Vagina (tissue), 2 donors: ENCODE data around the gene FOXO3. TPM values are rescaled to one million over a fixed set of nuclear protein-coding genes. Genes with fewer than 3 reads are reported as not detected.

Experiments
- DNase-seq, 2 donors: peaks; one replicate each; pipeline ENCODE4 v3.0.0-alpha.2; 2017; ENCODE audit errors: extremely low spot score in 2 of 2
- H3K27ac ChIP-seq: fragments of 200-600 bp; sonication (generic); one replicate; pipeline ENCODE4 v1.5.1; 2019
- H3K27me3 ChIP-seq: fragments of 200-600 bp; sonication (generic); one replicate; pipeline ENCODE4 v1.5.1; 2019
- H3K36me3 ChIP-seq, 2 donors: fragments of 200-600 bp; sonication (generic); one replicate each; pipeline ENCODE4 v1.5.1; 2017 to 2019
- H3K4me1 ChIP-seq: fragments of 200-600 bp; sonication (generic); one replicate; pipeline ENCODE4 v1.5.1; 2019
- H3K4me3 ChIP-seq, 2 donors: fragments of 200-600 bp; sonication (generic); 1 replicate in 1 of 2; 2 replicates in 1 of 2; pipeline ENCODE4 v1.5.1; 2016 to 2019
- H3K9me3 ChIP-seq: fragments of 200-600 bp; sonication (generic); one replicate; pipeline ENCODE4 v1.5.1; 2019
- POLR2A ChIP-seq, 2 donors: fragments of 450-650 bp; IDR thresholded peaks; one replicate each; pipeline ENCODE4 v1.6.1; 2017; ENCODE audit warnings: antibody characterized with exemption in 2 of 2, mild to moderate bottlenecking in 2 of 2, moderate library complexity in 2 of 2
- POLR2AphosphoS5 ChIP-seq, 2 donors: sonication (generic); formaldehyde crosslinking; IDR thresholded peaks; one replicate each; pipeline ENCODE4 v1.9.0; 2017; ENCODE audit warnings: antibody characterized with exemption in 2 of 2, mild to moderate bottlenecking in 2 of 2, low read depth in 1 of 2; ENCODE audit not compliant: insufficient read depth in 1 of 2
- intact Hi-C: fragments of 100-400 bp; cut with DNase I; formaldehyde crosslinking; loops from one replicate; pipeline ENCODE4 v1.15.1; 2023
- total RNA-seq: library from RNA; depleted of rRNA; stranded (reverse); fragments of >200 nt; gene quantifications from one replicate; pipeline ENCODE4 v1.2.3, GENCODE V29; 2016
- TF ChIP-seq, protein P1 (sequence below), 3 experiments: fragments of 450-650 bp in 2 of 3; fragments of 200-600 bp in 1 of 3; sonication (generic) in 1 of 3; IDR thresholded peaks; one replicate each; pipeline ENCODE4 v1.5.1; 2017 to 2019; ENCODE audit warnings: antibody characterized with exemption in 3 of 3, mild to moderate bottlenecking in 2 of 3, moderate library complexity in 2 of 3

Gene FOXO3
- total RNA-seq, 1 donor from 2014 or later, result 110 TPM

DNA sequence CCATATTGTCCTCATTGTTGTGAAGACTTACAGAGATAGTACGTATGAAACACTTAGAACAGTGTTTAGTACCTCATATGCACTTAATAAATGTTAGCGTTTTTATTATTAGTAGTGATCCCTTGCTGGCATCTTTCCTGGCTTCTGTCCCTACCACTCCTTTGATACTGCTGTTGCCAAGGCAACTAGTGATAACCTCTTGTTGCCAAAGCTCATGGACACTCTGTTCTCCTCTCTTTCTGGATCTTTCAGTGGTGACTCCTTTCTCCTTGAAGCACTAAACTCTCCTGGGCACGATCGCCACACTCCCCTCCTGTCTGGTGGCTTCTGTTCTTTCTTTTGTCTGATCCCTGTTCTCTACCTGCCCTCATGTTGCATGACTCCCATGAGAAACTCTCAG, 83.5 kb downstream of the FOXO3 start:
- Histone ChIP-seq H3K4me3 (no peak overlapping the region), H3K27me3 (no peaks in the 10 kb centered on the region), H3K36me3 (peaks cover 0 to 6% of the 10 kb centered on the region in 2 donors), H3K27ac (no peak overlapping the region), H3K9me3 (no peaks in the 10 kb centered on the region), H3K4me1 (peaks cover 74% of the 10 kb centered on the region)
- TF ChIP-seq POLR2A (IDR thresholded peaks at IDR 0.05), result no peak
- TF ChIP-seq, protein P1, sequence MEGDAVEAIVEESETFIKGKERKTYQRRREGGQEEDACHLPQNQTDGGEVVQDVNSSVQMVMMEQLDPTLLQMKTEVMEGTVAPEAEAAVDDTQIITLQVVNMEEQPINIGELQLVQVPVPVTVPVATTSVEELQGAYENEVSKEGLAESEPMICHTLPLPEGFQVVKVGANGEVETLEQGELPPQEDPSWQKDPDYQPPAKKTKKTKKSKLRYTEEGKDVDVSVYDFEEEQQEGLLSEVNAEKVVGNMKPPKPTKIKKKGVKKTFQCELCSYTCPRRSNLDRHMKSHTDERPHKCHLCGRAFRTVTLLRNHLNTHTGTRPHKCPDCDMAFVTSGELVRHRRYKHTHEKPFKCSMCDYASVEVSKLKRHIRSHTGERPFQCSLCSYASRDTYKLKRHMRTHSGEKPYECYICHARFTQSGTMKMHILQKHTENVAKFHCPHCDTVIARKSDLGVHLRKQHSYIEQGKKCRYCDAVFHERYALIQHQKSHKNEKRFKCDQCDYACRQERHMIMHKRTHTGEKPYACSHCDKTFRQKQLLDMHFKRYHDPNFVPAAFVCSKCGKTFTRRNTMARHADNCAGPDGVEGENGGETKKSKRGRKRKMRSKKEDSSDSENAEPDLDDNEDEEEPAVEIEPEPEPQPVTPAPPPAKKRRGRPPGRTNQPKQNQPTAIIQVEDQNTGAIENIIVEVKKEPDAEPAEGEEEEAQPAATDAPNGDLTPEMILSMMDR (IDR thresholded peaks at IDR 0.05), result no peak
- TF ChIP-seq POLR2AphosphoS5 (IDR thresholded peaks at IDR 0.05; ENCODE audit: insufficient read depth in 1 of 2, low read depth in 1 of 2), result no peak
- DNase-seq, result no peak
- intact Hi-C loops, result no loop called here

DNA sequence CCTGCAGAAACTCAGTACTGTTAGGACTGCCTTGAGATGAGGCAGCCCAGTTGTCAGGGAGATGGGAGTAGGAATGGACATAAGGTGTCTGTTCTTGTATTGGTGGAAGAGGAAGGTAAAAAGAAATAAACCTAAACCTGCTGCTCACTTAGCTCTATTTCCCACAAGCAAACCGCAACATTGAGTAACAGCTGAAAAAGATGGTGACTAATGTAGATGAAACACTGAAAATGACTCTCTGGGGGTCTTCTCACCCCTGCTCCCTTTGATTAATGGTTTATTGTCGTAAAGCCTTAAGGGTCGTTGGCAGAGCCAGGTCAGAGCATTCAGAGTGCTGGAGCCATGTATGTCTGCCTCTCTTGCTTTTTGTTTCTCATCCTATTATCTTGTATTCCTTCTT, 87.5 kb downstream of the FOXO3 start:
- Histone ChIP-seq H3K36me3 (peaks cover 0 to 6% of the 10 kb centered on the region in 2 donors), H3K4me1 (peaks cover 92% of the 10 kb centered on the region), H3K27ac (no peak overlapping the region), H3K9me3 (no peaks in the 10 kb centered on the region), H3K27me3 (no peaks in the 10 kb centered on the region), H3K4me3 (no peak overlapping the region)
- intact Hi-C loops, result no loop called here
- DNase-seq, result no peak
- TF ChIP-seq, protein P1 (IDR thresholded peaks at IDR 0.05), result no peak
- no peak for TF ChIP-seq POLR2AphosphoS5 (IDR thresholded peaks at IDR 0.05; ENCODE audit: insufficient read depth in 1 of 2, low read depth in 1 of 2)
- no peak for TF ChIP-seq POLR2A (IDR thresholded peaks at IDR 0.05)

DNA sequence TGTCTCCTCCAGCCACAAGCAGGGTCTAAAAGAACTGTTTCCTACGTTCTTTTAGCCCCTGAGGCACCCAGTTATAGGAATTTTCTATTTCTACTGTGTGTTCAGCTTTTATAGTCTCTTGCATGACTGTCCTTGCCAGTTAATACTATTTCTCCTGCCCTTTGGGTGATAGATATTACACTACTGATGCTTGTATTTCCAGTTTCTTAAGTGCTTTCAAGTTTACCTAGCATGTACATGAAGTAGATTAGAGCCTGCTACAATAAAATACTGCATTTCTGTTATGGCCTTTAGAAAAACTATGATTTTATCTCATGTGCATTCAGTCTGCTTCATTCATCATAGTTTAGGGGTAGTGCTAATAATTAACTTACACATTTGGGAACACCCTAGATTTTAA, 89.6 kb downstream of the FOXO3 start:
- H3K9me3 ChIP-seq, result no peaks in the 10 kb centered on the region
- peaks cover 0 to 6% of the 10 kb centered on the region in 2 donors for H3K36me3 ChIP-seq
- H3K4me1 ChIP-seq, result peaks cover 94% of the 10 kb centered on the region
- intact Hi-C loops, result loop anchor here (5.0 kb wide), 1 partner anchor 88 kb away; the partner anchor contains the start of gene FOXO3
- H3K27me3 ChIP-seq, result no peaks in the 10 kb centered on the region
- H3K4me3 ChIP-seq, result no peak overlapping the region
- peak overlapping the region; percentile 79 for H3K27ac ChIP-seq
- DNase-seq, result no peak
- TF ChIP-seq, protein P1 (IDR thresholded peaks at IDR 0.05), result no peak
- TF ChIP-seq POLR2A (IDR thresholded peaks at IDR 0.05) (no peak), POLR2AphosphoS5 (IDR thresholded peaks at IDR 0.05; ENCODE audit: insufficient read depth in 1 of 2, low read depth in 1 of 2) (no peak)

DNA sequence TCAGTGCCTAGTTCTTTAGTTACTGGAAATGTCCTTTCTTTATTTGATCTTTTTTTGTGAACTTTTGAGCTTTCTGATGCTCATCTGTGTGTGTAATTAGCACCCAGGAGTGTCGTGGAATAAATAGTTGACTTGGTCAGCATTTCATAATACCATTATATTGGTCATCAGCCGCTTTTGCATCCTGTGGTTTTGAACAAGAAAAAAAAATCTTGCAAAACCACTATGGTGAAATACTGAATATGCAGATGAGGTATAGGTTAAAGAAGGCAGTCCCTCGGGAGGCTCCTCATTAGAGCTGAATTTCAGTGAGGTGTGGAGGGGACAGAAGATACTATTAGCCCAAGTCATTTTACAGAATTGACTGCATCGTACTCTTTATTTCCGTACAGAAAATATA, 90.1 kb downstream of the FOXO3 start:
- H3K9me3 ChIP-seq, result no peaks in the 10 kb centered on the region
- intact Hi-C loops, result loop anchor here (5.0 kb wide), 1 partner anchor 88 kb away; the partner anchor contains the start of gene FOXO3
- H3K36me3 ChIP-seq, result peaks cover 0 to 6% of the 10 kb centered on the region in 2 donors
- H3K4me3 ChIP-seq, result no peak overlapping the region
- peaks cover 94% of the 10 kb centered on the region for H3K4me1 ChIP-seq
- DNase-seq, result no peak
- H3K27me3 ChIP-seq, result no peaks in the 10 kb centered on the region
- H3K27ac ChIP-seq, result peak overlapping the region; percentile 79
- no peak for TF ChIP-seq POLR2AphosphoS5 (IDR thresholded peaks at IDR 0.05; ENCODE audit: insufficient read depth in 1 of 2, low read depth in 1 of 2)
- no peak for TF ChIP-seq POLR2A (IDR thresholded peaks at IDR 0.05)
- TF ChIP-seq, protein P1 (IDR thresholded peaks at IDR 0.05), result no peak

DNA sequence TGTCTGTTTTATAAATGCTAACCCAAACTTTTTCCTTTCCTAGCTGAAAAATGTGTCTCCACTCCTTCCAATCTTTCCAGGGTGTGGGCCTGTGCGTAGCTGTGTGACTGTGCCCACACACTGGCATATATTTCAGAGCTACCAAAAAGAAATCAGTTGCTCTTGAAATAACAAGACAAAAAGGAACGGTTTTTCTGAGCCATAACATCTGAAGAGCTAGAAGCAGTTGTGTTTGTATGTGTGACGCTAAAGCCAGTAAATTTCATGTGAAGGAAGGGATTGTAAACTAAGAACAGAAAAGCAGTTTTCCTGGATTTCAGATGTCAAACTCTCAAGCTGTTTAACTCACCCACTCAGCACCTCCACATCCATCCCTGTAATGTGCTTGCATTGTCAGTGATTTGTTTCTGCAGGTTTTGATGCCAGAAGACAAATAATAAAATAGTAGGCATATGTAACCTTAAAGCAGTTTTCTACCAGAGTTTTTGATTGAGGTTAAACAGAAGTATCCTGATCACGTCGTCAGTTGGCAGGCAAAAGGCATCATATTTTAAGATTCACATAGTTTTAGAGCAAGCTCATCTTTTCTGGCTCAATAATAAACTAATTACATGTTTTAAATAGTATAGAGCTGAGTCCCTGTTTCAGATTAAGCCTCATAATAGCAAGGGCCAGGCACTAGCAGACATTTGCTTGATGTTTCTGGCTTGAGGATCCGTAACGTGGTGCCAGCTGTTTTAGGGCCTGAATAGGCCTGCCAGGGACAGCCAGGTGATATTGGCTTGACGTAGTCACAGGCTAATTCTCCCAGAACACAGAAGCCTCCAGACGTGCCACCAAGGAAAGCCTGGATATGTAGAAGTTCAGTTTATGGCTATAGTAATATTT, 90.9 kb downstream of the FOXO3 start:
- TF ChIP-seq POLR2A (IDR thresholded peaks at IDR 0.05), result no peak
- TF ChIP-seq POLR2AphosphoS5 (IDR thresholded peaks at IDR 0.05; ENCODE audit: insufficient read depth in 1 of 2, low read depth in 1 of 2), result peak in 1 of 2 donors; percentile 43
- Histone ChIP-seq H3K4me3 (no peak overlapping the region), H3K27ac (peak overlapping the region; percentile 79), H3K36me3 (peaks cover 0 to 6% of the 10 kb centered on the region in 2 donors), H3K27me3 (no peaks in the 10 kb centered on the region), H3K4me1 (peaks cover 86% of the 10 kb centered on the region), H3K9me3 (no peaks in the 10 kb centered on the region)
- DNase-seq, result no peak
- intact Hi-C loops, result loop anchor here (5.0 kb wide), 1 partner anchor 89 kb away; the partner anchor contains the start of gene FOXO3
